ENCODE measurements around the gene CCND2.

- TF ChIP-seq POLR2A (IDR thresholded peaks at IDR 0.05) (no peak), CTCF (IDR thresholded peaks at IDR 0.05) (no peak)
These were observed 21.0 kb upstream of the CCND2 start for GRCh38 chr12:4252601-4253000.
